Neural progenitor cell (in vitro differentiated cells): ENCODE data around the gene C1orf87.

Experiments used
- CTCF ChIP-seq: fragments of 200-600 bp; sonication (generic); IDR thresholded peaks from 2 replicates; pipeline ENCODE4 v1.5.1; 2017; ENCODE audit warnings: antibody characterized with exemption, mild to moderate bottlenecking
- EZH2 ChIP-seq: fragments of 200-600 bp; sonication (generic); IDR thresholded peaks from 2 replicates; pipeline ENCODE4 v1.6.1; 2017; ENCODE audit warnings: antibody characterized with exemption, mild to moderate bottlenecking, moderate library complexity

GRCh38 chr1:60051191-60051590 lies 22.4 kb downstream of the C1orf87 start:
- no peak for TF ChIP-seq EZH2
- no peak for TF ChIP-seq CTCF
